Prostate gland (tissue), 2 donors: Measurements from ENCODE around the gene MINPP1. TPM values are rescaled to one million over a fixed set of nuclear protein-coding genes. Genes with fewer than 3 reads are reported as not detected.
A peak's percentile ranks its signal among the peaks of the same experiment; 100 is the strongest.
"Not testable (repeated sequence)": the region's sequence is repeated elsewhere in the genome, so short reads cannot be mapped to it uniquely, and the experiment has no call there.

Source experiments
- DNase-seq: peaks from one replicate; pipeline ENCODE4 v3.0.0-alpha.2; 2019; ENCODE audit warnings: low spot score
- H3K27ac ChIP-seq, 2 donors: fragments of 200-600 bp; sonication (generic); 2 replicates each; pipeline ENCODE4 v1.5.1; 2017 to 2019
- H3K27me3 ChIP-seq: fragments of 200-600 bp; sonication (generic); replicated peaks from 2 replicates; pipeline ENCODE4 v1.5.1; 2019; ENCODE audit not compliant: insufficient read depth
- H3K36me3 ChIP-seq, 2 donors: fragments of 200-600 bp; sonication (generic); 1 replicate in 1 of 2; 2 replicates in 1 of 2; pipeline versions ENCODE4 v1.5.1 to v1.8.1; 2017 to 2019
- H3K4me1 ChIP-seq: fragments of 200-600 bp; sonication (generic); replicated peaks from 2 replicates; pipeline ENCODE4 v1.5.1; 2019
- H3K4me3 ChIP-seq, 2 donors: fragments of 200-600 bp; sonication (generic); 2 replicates each; pipeline ENCODE4 v1.5.1; 2017 to 2019
- H3K9me3 ChIP-seq: fragments of 200-600 bp; sonication (generic); 2 replicates; pipeline ENCODE4 v1.5.1; 2017
- CTCF ChIP-seq, 4 experiments: fragments of 200-600 bp in 2 of 4; fragments of 450-650 bp in 2 of 4; sonication (generic) in 2 of 4; IDR thresholded peaks; 1 replicate in 3 of 4; 2 replicates in 1 of 4; pipeline ENCODE4 v1.5.1; 2016 to 2019; ENCODE audit warnings: antibody characterized with exemption in 4 of 4, mild to moderate bottlenecking in 2 of 4, moderate library complexity in 2 of 4
- POLR2A ChIP-seq: fragments of 450-650 bp; IDR thresholded peaks from one replicate; pipeline ENCODE4 v1.6.1; 2016; ENCODE audit warnings: antibody characterized with exemption, mild to moderate bottlenecking
- POLR2AphosphoS5 ChIP-seq: sonication (generic); formaldehyde crosslinking; IDR thresholded peaks from one replicate; pipeline ENCODE4 v1.6.1; 2017; ENCODE audit warnings: antibody characterized with exemption
- WGBS: methylation state at CpG from one replicate; pipeline ENCODE4 v1.1.5; 2018; 5-methylcytosine and 5-hydroxymethylcytosine counted together
- intact Hi-C: fragments of 100-400 bp; cut with DNase I; formaldehyde crosslinking; loops from one replicate; pipeline ENCODE4 v1.14.2; 2022
- total RNA-seq, 2 donors: library from RNA; depleted of rRNA; stranded (reverse); fragments of >200 nt; gene quantifications; one replicate each; pipeline ENCODE4 v1.1.0, GENCODE V29; 2016

The MINPP1 gene
- 10 to 100 TPM; 26.6 to 29.3 TPM for total RNA-seq

GRCh38 chr10:87504640-87505365, at the start of gene MINPP1:
MINPP1 (plus strand) TSS chr10:87504893; CDS start chr10:87504916, 23 bp downstream.
- peak; percentile 33 for TF ChIP-seq POLR2A
- peak in 1 of 4 experiments; percentile 11 for TF ChIP-seq CTCF (IDR thresholded peaks at IDR 0.05)
- TF ChIP-seq POLR2AphosphoS5 = peak; percentile 52
- H3K27me3 ChIP-seq = no peaks in the 10 kb centered on the region
- H3K9me3 ChIP-seq = no peaks in the 10 kb centered on the region
- no peaks in the 10 kb centered on the region for H3K36me3 ChIP-seq
- peak within 1 kb of the TSS; percentile 61 to 75 for H3K27ac ChIP-seq
- intact Hi-C loops = no loop called here
- H3K4me3 ChIP-seq = peak within 1 kb of the TSS; percentile 77 to 82
- DNase-seq = peak; percentile 59
- 0% methylated on average over 60 of the region's 74 CpGs for WGBS
- H3K4me1 ChIP-seq = no peaks in the 10 kb centered on the region

GRCh38 chr10:87456586-87457220, 48.0 kb upstream of the MINPP1 start:
- H3K27ac ChIP-seq, H3K4me3 ChIP-seq, DNase-seq, H3K9me3 ChIP-seq, H3K36me3 ChIP-seq, H3K4me1 ChIP-seq, intact Hi-C loops, H3K27me3 ChIP-seq: not testable (repeated sequence)
- WGBS = no CpG with 5 or more reads among the region's 1 CpG

GRCh38 chr10:87461751-87462150, 42.9 kb upstream of the MINPP1 start:
- H3K27me3 ChIP-seq, intact Hi-C loops, H3K4me1 ChIP-seq, H3K36me3 ChIP-seq, H3K27ac ChIP-seq, H3K9me3 ChIP-seq, DNase-seq, H3K4me3 ChIP-seq: not testable (repeated sequence)
- no CpG with 5 or more reads among the region's 2 CpGs for WGBS

- intact Hi-C loops = not testable (repeated sequence)
Measured at GRCh38 chr10:87466849-87467248, 37.8 kb upstream of the MINPP1 start.

GRCh38 chr10:87488733-87489132, 16.0 kb upstream of the MINPP1 start:
- H3K4me3 ChIP-seq, DNase-seq, H3K27ac ChIP-seq, H3K9me3 ChIP-seq, H3K27me3 ChIP-seq, intact Hi-C loops, H3K4me1 ChIP-seq, H3K36me3 ChIP-seq: not testable (repeated sequence)
- WGBS = 67% methylated on average over 1 of the region's 1 CpG

More at GRCh38 chr10:87466849-87467248, 37.8 kb upstream of the MINPP1 start:
- 97% methylated on average over 3 of the region's 3 CpGs for WGBS
- not testable (repeated sequence) for H3K27me3 ChIP-seq, DNase-seq, H3K36me3 ChIP-seq, H3K9me3 ChIP-seq, H3K4me3 ChIP-seq, H3K4me1 ChIP-seq, H3K27ac ChIP-seq

- H3K4me1 ChIP-seq, H3K27ac ChIP-seq, intact Hi-C loops, H3K36me3 ChIP-seq, H3K9me3 ChIP-seq, H3K27me3 ChIP-seq, DNase-seq, H3K4me3 ChIP-seq: not testable (repeated sequence)
- no CpG with 5 or more reads among the region's 3 CpGs for WGBS
Measured at GRCh38 chr10:87490285-87490684, 14.4 kb upstream of the MINPP1 start.

GRCh38 chr10:87492450-87492849, 12.2 kb upstream of the MINPP1 start:
- intact Hi-C loops, DNase-seq, H3K27me3 ChIP-seq, H3K4me3 ChIP-seq, H3K36me3 ChIP-seq, H3K4me1 ChIP-seq, H3K9me3 ChIP-seq, H3K27ac ChIP-seq: not testable (repeated sequence)
- WGBS = 95% methylated on average over 2 of the region's 2 CpGs

GRCh38 chr10:87495446-87495845, 9.2 kb upstream of the MINPP1 start:
- H3K9me3 ChIP-seq, H3K36me3 ChIP-seq, H3K27me3 ChIP-seq, H3K4me3 ChIP-seq, H3K4me1 ChIP-seq, DNase-seq, H3K27ac ChIP-seq, intact Hi-C loops: not testable (repeated sequence)
- WGBS = 87% methylated on average over 5 of the region's 5 CpGs

- H3K27ac ChIP-seq, DNase-seq, H3K36me3 ChIP-seq, H3K4me3 ChIP-seq, intact Hi-C loops, H3K27me3 ChIP-seq, H3K9me3 ChIP-seq, H3K4me1 ChIP-seq: not testable (repeated sequence)
- 98% methylated on average over 2 of the region's 2 CpGs for WGBS
Measured at GRCh38 chr10:87497386-87497785, 7.3 kb upstream of the MINPP1 start.

GRCh38 chr10:87498106-87498789, 6.4 kb upstream of the MINPP1 start:
- H3K9me3 ChIP-seq, H3K27me3 ChIP-seq, H3K36me3 ChIP-seq, DNase-seq, H3K27ac ChIP-seq, H3K4me3 ChIP-seq, H3K4me1 ChIP-seq, intact Hi-C loops: not testable (repeated sequence)
- 11% methylated on average over 2 of the region's 4 CpGs for WGBS
